BJ (cell line): Measurements from ENCODE around the gene GRIN1. TPM values are rescaled to one million over a fixed set of nuclear protein-coding genes. Genes with fewer than 3 reads are reported as not detected.

Experiments used
- CTCF ChIA-PET: fragments of 350-600 bp; formaldehyde crosslinking; extraction: SDS; loops from one replicate; lab custom pipeline; 2021; ENCODE audit warnings: antibody characterized with exemption, inconsistent platforms; lab: Yijun Ruan, JAX
- POLR2A ChIA-PET: fragments of 300-600 bp; sonication (Branson Sonifier 250); formaldehyde crosslinking; extraction: SDS; loops from one replicate; lab custom pipeline; 2021; ENCODE audit warnings: antibody characterized with exemption; lab: Charles Lee
- DNase-seq: peaks from one replicate; pipeline ENCODE4 v3.0.0-alpha.2; 2011; ENCODE audit warnings: low read depth
- H3K27me3 ChIP-seq: 2 replicates; pipeline ENCODE4 v1.6.0; 2011; ENCODE audit warnings: low read length; ENCODE audit not compliant: control insufficient read depth, insufficient read depth
- H3K36me3 ChIP-seq: 2 replicates; pipeline ENCODE4 v1.5.1; 2011; ENCODE audit warnings: low read length; ENCODE audit not compliant: control insufficient read depth, insufficient read depth
- H3K4me3 ChIP-seq: 2 replicates; pipeline ENCODE4 v1.5.1; 2011; ENCODE audit warnings: low read depth, mild to moderate bottlenecking, control low read depth, low read length
- CTCF ChIP-seq: IDR thresholded peaks from 2 replicates; pipeline ENCODE4 v1.5.1; 2011; ENCODE audit warnings: low read depth, mild to moderate bottlenecking, control low read depth, inconsistent platforms, low read length, moderate library complexity; ENCODE audit not compliant: insufficient read depth
- polyA plus RNA-seq: library from polyadenylated mRNA; depleted of rRNA; stranded (reverse); fragments of >200 nt; gene quantifications from 2 replicates; pipeline ENCODE4 v1.2.3, GENCODE V29; 2011

The GRIN1 gene
- polyA plus RNA-seq, 1 experiment: 0.10 TPM

- CTCF ChIA-PET: no interaction called here
These were observed 47.0 kb downstream of the GRIN1 start for GRCh38 chr9:137185921-137186320.

GRCh38 chr9:137186385-137186784, 47.4 kb downstream of the GRIN1 start:
- POLR2A ChIA-PET: no interaction called here
- no peak for DNase-seq
- Histone ChIP-seq H3K27me3 (no peaks in the 10 kb centered on the region), H3K36me3 (peaks cover 42% of the 10 kb centered on the region), H3K4me3 (no peak overlapping the region)
- CTCF ChIA-PET: no interaction called here
- TF ChIP-seq CTCF: no peak

More at GRCh38 chr9:137185921-137186320, 47.0 kb downstream of the GRIN1 start:
- Histone ChIP-seq H3K27me3 (no peaks in the 10 kb centered on the region), H3K36me3 (peaks cover 41% of the 10 kb centered on the region), H3K4me3 (no peak overlapping the region)
- DNase-seq: no peak
- POLR2A ChIA-PET: no interaction called here
- TF ChIP-seq CTCF: no peak

- peak overlapping the region; percentile 98 for H3K4me3 ChIP-seq
- no peak for DNase-seq
- no peaks in the 10 kb centered on the region for H3K27me3 ChIP-seq
- POLR2A ChIA-PET: no interaction called here
- peaks cover 43% of the 10 kb centered on the region for H3K36me3 ChIP-seq
- TF ChIP-seq CTCF: no peak
- CTCF ChIA-PET: interaction anchor here (0.8 to 1.4 kb wide), 4 partner anchors 10 to 359 kb away, joined by 3 to 5 read pairs (median 4); partner anchors contain the start of gene TMEM210
These were observed 48.4 kb downstream of the GRIN1 start for GRCh38 chr9:137187386-137187785.

- ChIA-PET POLR2A (no interaction called here), CTCF (interaction anchor here (0.6 to 1.4 kb wide), 4 partner anchors 11 to 406 kb away, joined by 3 to 5 read pairs (median 3); partner anchors contain the start of gene TMEM210)
- no peak for TF ChIP-seq CTCF
- DNase-seq: no peak
- Histone ChIP-seq H3K27me3 (no peaks in the 10 kb centered on the region), H3K4me3 (peak overlapping the region; percentile 98), H3K36me3 (peaks cover 37% of the 10 kb centered on the region)
These were observed 49.1 kb downstream of the GRIN1 start for GRCh38 chr9:137188086-137188489.

GRCh38 chr9:137188490-137189296, 49.7 kb downstream of the GRIN1 start, which contains the start of the genes ANAPC2 and SSNA1:
Gene ANAPC2, minus strand, starts transcription at chr9:137188560. Its CDS starts 28 bp downstream, at chr9:137188532.
Gene SSNA1, plus strand, starts transcription at chr9:137188676. Its CDS starts 51 bp downstream, at chr9:137188727.
- Histone ChIP-seq H3K27me3 (no peaks in the 10 kb centered on the region), H3K36me3 (peaks cover 33% of the 10 kb centered on the region), H3K4me3 (peak within 1 kb of the TSS; percentile 98)
- ChIA-PET POLR2A (interaction anchor here (0.6 to 0.9 kb wide), 4 partner anchors 11 to 389 kb away, joined by 3 to 11 read pairs (median 4); no protein-coding TSS in a partner anchor), CTCF (interaction anchor here (0.6 to 1.5 kb wide), 8 partner anchors 10 to 407 kb away, joined by 3 to 8 read pairs (median 3); partner anchors contain the start of gene RNF224)
- TF ChIP-seq CTCF: peak; percentile 60
- DNase-seq: peak; percentile 50
